Stimulated activated CD4-positive, alpha-beta T cell treated with anti-CD3 and anti-CD28 coated beads, Interleukin-12 subunit alpha, Interleukin-12 subunit beta, amount 100 ng/mL, for 24 hours (primary cell): ENCODE measurements around the gene PARVB.
A peak's percentile ranks its signal among the peaks of the same experiment; 100 is the strongest.
"Not testable (repeated sequence)": the region's sequence is repeated elsewhere in the genome, so short reads cannot be mapped to it uniquely, and the experiment has no call there.

Source experiments
- DNase-seq, 2 experiments: peaks; one replicate each; pipeline ENCODE4 v3.0.0-alpha.2; 2020; ENCODE audit warnings: low read depth in 2 of 2

Gene PARVB

DNA sequence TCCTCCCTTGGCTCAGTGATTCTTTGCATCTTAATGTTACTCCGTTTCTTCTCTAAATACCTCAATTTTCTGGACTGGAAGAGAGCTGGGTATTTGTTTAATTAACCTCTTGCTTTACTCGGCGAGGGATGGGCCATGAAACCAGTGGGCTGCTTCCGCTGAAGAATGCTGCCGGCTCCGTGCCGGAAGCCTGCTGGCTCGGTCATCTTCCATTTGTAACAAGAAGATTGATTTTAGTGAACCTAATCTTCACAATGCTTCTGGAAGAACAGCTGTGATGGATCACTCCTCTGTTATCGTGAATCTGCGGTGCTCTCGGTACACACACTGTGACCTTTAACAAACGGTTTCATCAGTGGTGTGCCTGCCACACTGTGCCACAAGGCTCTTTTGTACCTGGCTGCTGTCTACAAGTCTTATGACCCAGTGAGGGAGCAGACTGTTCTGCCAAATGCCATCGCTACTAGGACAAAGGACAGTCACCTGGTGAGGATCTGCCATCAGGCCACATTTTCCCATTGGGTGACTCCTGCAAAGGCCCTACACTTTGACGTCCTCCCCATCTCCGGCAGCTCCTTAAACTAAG is 25.3 kb upstream of the PARVB start:
- no peak for DNase-seq

DNA sequence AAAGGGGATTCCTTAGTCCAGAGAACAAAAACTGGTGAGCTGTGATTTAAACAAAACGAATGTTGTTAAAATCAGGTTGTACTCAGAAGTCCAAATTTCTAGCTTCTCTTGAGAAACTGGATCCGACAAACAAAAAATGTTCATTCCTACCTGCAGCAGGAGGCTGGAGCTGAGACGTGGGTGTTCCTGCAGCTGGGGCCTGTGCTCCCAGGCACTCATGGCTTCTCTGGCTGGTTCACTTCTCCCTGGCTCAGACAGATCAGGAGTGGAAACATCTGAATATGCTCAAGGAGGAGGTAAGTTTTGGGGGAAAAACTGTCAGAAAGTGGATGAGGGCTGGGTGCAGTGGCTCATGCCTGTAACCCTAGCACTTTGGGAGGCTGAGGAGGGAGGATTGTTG is 24.7 kb upstream of the PARVB start:
- no peak for DNase-seq

DNA sequence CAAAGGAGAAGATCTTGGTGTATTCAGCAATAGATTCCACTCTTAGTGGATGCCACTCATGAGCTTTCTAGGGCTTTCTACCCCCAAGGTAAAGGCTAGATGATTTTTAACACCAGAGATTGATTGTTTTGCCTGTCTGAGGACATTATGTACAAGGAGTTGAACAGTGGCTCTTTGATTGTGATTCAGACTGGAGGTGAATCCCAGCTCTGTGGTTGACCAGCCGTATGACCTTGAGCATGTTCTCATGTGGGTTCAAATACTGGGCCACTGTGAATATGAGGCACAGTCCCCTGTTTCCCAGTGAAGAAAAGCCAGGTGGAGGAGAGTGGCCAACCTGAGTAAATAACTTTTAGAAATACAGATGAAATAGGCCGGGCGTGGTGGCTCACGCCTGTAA is 24.0 kb upstream of the PARVB start:
- no peak for DNase-seq

DNA sequence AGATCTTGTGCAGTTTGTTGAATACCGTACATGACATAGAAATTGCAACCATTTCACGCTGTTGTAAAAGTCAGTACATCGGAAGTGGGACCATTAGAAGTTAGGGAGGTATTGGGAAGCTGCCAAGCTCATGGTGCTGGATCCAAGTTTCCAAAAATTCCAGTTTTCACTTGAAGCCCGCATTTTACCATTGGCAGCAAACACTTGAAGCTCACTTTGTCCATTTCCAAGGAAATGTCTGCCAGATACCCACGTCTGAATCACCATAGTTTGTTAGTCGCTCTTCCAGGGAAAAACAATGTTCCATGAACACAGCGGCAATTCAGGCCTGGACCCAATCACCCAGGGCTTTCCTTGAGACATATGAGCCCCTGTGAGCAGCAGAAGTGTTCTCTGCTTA is 22.6 kb upstream of the PARVB start:
- DNase-seq, result no peak

DNA sequence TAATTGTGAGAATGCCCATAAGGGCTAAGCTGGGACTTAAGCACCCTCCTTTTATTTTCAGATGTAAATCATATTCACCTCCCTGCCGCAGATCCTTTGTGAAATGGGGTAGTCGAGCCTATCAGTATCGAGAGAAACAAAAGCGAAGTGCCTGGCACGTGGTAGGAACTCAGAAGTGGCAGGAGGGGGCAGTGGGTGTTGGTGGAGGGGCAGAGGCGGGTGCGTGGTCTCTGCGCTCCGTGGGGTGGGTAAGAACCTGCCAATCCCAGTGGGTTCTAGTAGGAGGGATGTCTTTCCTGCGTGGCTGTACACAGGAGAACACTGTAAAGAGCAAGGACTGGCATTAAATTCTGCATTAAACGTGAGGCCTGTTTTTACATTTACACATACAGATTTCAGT is 21.8 kb upstream of the PARVB start:
- no peak for DNase-seq

DNA sequence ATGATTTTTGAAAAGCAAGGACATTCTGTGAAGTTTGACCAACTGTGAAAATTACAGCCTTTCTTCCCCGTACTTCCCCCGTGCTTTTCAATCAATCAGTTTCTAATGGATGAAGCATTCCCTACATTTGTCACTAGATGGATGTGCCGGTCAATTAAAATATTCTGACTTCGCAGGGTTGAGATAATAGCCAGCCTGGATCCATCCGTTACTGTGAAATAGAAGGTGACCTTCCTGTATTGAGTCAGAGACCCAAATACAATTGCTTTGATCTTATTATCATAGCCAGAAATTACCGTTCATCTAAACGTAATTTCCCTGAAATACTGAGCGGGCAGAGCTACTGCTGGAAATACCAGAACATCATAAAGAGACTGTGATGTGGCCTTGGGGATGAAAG is 21.1 kb upstream of the PARVB start:
- DNase-seq, result no peak

DNA sequence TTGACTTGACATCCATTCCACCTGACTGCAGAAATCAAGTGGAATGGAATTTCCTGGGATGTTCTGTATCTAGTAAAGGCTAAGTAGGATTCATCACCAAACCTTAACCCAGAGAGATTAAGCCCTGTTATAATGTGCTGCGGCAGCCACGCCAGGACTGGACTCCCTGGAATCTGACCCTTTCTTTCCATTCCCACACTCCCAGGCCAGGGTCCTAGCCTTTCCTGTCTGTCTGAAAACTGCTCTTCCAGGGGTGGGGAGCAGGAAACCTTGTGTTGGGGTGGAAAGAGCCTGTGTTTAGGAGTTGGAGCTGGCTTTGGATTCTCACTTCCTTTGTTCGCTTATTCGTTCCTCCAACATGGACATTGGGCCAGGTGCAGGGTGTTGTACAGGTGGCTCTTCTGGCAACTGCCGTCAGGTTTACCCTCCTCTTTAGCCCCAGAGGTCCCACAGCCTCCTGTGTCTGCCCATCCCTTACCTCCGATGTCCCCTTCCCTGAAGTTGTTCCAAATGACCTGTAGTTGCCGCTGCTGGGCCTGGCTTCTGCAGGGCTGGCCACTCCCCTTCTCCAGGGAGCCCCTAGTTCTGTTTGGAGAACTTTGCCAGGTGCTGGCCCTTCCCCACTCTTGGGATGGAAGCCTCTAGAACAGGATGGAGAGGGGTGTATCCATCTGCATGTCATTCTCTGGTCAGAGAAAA is 20.5 kb upstream of the PARVB start:
- no peak for DNase-seq

DNA sequence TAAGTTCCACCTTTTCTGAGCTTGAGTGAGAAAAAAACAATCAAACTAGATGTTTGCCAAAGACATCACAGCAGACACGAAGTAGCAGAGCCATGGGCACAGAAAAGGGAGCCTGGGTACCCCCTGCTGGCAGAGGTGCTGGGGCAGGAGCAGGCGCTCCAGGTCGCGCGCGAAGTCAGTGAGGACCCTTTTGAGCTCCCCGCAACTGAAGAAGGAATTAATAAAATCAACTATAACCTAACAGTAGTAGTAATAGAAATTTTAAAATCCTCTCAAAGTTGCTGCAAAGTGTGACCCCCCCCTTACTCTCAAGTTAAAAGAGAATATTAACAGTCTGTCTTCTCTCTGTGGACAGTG is 20.0 kb upstream of the PARVB start:
- no peak for DNase-seq

DNA sequence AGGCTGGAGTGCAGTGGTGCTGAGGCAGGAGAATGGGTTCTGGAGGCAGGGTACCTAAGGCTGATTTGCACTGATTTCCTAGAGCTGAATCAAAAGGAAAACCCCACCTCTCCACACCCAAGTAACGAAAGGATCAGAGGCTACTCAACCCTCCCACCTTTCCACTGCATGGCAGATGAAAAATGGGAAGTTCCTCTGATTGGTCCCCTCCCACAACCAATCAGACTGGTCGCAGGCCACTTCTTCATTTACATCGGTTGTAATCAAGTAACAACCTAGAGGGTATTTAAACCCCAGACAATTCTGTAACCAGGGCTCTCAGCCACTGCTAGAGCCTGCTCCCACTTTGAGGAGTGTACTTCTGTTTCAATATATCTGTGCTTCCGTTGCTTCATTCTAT is 18.6 kb upstream of the PARVB start:
- no peak for DNase-seq

DNA sequence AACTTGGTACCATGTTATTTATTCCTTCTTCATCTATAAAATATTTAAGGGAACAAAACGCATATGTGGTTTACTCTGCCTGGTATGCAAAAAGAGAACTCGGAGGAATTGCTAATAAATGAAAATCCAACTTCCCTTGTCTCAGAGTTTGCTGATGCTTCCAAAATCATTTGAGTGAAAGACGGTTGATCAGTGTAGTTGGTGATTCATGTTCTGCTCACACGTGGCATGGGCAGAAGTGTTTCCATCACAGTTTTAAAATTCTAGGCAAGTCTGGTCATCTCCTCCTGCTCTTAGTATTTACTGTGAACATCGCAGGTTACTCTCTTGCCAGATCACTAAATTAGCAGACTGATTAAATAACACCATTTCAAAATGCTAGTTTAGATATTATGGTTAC is 11.9 kb upstream of the PARVB start:
- no peak for DNase-seq

DNA sequence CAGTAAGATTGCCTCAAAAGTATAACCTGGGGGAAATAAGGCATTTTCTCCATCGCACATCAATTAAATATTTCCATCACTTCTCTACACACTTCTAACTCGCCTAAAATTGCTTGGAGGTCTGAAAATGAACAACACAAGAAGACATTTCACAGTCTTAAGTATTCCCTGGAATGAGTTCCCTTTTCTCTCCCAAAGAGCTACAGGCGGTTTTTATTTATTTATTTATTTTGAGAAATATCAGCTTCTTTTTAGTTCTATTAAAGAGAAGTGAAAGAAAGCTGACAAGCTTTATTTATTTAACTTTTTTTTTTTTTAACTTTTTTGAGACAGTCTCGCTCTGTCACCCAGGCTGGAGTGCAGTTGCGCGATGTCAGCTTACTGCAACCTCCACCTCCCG is 11.5 kb upstream of the PARVB start:
- no peak for DNase-seq

DNA sequence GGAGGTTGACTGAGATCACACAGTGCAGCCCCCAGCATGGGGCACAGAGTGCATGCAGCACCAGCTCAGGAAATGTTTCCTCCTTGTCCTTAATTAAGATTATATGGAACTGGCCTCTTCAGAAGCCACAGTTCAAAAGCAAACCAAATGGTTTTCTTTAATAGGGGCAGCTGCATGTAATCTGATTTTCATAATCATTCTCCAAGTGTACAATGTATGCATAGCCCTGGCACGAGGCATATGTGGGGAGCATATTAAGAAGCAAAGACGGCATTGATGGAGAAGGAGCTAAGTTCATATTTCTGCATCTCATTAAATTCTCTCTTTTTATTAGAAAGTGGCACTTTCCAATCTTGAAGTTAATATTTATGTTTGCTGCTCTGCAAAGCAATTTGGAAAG is 9.9 kb upstream of the PARVB start:
- DNase-seq, result no peak

DNA sequence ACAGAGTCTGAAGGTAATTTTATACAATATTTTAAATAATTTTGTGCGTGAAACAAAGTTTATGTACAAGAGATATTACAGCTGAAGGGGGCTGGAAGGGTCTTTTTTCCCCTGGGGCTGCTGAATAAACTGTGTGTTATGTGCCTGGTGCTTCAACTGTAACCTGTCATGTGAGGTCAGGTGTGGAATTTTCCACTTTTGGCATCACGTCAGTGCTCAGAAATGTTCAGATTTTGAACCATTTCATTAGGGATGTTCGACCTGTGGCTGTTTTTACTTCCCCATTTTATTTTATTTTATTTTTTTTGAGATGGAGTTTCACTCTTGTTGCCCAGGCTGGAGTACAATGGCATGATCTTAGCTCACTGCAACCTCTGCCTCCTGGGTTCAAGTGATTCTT is 7.5 kb upstream of the PARVB start:
- DNase-seq, result not testable (repeated sequence)

DNA sequence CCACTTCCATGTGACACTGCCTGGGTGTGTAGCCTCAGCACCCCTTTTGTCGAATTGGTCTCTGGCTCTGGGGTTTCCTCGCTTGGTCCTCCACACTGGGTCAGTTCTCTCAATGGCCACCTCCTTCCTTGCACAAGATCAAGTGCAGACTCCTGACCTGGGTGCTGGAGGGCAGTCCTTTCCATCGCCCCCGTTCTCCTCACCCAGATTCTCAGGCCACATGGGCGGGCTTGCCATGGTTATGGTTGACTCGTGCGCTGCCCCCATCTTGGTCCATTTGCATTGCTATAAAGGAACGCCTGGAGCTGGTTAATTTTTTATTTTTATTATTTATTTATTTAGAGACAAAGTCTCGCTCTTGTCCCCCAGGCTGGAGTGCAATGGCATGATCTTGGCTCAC is 5.5 kb upstream of the PARVB start:
- no peak for DNase-seq

DNA sequence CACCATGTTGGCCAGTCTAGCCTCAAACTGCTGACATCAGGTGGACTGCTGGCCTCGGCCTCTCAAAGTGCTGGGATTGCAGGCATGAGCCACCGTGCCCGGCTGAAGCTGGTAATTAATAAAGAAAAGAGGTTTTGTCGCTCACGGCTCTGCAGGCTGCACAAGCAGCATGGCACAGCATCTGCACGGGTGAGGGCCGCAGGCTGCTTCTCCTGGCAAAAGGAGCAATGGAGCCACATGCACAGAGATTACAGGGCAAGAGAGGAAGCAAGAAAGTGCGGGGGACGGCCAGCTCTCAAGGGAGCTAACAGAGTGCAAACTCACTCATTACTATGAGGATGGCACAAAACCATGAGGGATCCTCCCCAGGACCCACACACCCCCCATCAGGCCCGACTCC is 4.7 kb upstream of the PARVB start:
- no peak for DNase-seq

DNA sequence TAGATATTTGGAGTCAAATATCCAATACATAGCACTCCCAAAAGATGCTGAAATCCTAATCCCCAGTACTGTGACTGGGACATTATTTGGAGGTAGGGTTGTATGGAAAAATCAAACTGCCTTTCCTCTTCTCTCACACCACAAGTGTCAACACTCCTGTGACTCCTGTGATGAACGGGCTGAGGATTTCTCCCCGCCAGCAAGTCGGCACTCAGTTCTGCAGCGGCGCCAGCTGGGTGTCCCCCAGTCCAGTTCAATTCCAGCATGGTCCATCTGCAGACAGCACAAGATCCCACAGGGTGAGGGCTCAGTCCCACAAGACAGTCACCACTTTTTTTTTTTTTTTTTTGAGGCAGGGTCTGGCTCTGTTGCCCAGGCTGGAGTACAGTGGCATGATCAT is 4.3 kb upstream of the PARVB start:
- DNase-seq, result no peak

DNA sequence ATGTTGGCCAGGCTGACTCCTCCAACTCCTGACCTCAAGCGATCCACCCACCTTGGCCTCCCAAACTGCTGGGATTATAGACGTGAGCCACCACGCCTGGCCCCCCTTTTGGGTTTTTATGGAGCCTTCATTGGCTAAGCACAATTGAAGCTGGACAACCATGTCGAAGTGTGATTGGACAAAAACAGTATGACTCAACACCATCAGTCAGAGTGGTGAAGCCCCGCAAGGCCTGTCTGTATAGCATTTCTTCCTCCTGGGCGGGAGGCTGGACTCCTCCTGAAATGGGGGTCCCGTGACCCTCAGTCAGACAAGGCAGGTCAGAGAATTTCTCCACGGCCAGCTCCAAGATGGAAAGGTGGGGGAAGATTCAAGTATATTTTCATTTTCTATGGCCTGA is 3.1 kb upstream of the PARVB start:
- no peak for DNase-seq

DNA sequence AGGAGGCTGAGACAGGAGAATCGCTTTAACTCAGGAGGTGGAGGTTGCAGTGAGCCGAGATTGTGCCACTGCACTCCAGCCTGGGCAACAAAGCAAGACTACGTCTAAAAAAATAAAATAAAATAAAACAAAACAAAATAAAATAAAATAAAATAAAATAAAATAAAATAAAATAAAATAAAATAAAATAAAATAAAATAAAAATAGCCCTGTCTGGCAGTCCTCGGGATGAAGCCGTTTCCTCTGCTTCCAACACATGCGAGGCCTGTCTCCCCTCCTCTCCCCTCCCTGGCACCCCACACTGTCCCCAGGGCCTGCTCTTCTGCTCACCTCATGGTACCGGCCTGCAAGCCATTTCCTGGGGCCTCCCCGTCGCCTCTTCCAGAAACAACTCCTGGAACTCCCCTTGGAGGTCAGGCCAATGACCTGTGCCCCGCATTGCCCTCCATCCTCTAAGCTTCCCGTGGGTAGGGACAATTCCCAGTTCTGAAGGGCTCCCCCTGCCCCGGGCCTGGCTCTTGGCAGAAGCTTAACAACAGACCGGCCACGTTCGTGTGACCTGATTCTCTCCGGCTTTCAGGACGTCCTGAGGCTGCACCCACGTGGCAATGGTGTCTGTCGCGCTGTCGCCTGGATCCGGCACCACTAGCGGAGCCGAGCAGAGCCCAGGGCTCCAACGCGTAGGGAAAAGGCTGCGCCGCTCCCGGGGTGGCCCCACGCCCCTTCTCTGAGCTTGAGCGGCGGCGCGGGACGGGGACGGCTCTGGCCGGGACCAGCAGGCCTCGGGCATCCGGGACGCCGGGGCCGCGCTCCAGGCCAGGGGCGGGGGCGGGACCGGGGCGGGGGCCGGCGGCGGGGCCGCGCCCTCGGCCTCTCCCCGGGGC is 456 bp upstream of the PARVB start:
- DNase-seq, result peak in 1 of 2 experiments; percentile 17

DNA sequence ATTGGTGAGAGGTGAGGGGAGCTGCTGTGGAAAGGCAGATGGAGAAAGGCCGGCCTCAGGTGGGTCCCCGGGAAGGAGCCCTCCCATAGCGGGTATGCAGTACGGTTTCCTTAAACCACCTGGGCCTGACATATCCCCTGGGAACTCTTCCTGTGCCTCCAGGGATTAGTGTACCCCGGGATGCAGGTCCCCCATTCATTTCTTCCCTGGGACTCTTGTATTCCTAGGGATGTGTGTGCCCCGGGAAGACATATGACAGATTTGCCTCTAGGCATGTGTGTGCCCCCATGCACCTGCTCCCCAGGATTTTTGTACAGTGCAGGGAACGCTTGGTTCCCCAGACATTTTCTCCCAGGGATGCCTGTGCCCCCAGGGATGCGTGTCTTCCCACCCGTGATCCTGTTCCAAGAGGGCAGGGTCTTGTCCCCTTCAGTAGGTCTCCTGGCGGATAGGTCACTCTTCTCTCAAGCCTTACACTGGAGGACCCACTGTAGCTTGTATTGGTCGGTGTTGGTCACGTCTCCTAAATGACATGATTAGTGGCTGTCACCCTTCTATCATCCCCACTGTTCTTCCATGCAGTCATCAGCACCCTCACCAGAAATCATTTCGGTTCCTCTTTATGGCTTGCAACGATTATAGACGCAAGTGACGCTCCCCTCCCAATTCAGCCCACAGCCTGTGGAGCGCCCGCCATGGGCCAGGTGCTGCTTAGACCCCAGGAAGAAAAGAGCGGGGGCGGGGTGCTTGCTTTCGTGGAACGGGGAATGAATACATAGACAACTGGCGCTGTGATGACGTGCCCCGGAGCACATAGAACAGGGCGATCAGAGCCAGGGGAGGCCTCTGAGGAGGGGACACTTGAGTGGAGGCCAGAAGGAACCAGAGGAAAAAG is 1.3 kb downstream of the PARVB start:
- DNase-seq, result no peak

DNA sequence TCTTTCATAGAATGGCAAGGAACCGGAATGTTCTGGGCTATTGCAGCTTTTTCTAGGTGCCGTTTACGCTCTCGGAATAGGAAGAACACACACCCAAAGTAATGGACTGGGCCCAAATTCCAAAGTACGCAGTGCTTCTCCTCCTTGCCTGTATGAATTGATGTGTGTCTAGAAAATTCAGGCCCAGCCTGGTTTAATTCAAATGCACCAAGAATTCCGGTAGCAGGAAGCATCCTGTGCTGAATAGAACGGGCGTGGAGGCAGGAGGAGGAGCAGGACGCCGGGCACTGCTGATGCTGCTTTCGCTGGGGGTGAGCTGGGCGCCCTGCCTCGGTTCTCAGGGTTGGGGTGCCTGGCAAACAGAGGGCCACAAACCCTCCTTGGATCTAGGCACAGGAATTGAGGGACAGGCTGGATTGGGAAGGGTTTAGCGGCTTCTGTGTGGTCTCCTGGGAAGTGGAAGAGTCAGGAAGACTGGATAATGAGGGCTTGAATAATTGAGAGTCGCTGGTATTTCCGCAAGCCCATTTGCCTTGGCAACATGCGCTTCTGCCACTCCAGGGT is 2.0 kb downstream of the PARVB start:
- DNase-seq, result no peak

DNA sequence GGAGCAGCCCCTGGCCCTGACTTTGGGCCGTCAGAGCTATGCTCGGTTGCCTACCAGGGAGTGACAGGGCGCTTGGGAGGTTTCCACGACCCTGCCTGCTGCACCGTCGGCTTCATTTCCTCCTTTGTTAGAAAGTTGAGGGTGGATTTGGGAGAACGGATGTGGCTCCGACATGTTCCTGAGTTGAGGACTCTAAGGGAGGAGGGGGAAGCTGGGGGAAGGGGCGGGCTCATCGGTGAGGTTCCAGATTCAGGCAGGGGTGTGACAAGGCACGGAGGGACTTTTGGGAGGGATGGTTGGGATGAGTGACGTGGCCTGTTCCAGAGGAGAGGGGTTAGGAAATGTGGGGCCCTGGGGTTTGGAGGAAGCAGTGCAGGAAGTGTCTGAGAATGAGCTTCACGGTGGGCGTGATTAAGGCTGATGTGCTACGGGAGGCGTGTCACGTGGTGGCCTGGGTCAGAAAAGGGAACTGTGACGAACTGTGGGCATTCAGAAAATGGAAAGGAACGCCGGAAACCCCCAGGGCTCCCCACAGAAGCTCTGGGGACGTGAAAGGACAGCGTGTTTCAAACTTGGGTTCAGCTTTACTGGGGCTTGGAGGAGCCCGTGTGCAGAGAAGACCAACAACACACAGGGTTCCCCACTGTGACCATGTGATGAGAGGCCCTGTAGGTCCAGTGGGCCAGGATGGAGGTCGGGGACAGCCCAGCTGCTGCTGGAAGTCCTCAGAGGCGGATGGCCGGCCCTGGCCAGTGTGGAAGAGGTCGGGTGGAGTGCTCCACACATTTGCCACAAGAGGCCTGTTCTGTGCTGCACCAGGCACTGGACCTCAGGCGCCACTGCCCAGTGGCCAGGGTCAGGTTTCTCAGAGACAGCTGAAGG is 2.8 kb downstream of the PARVB start:
- DNase-seq, result peak; percentile 11 to 57
